Stimulated activated CD8-positive, alpha-beta memory T cell treated with anti-CD3 and anti-CD28 coated beads, Interleukin-7, amount 100 ng/mL, for 48 hours (primary cell): Measurements from ENCODE around the gene LMAN1L.

ENCODE experiments used
- DNase-seq, 2 donors: peaks; one replicate each; pipeline ENCODE4 v3.0.0-alpha.2; 2020; ENCODE audit warnings: low read depth in 1 of 2; ENCODE audit errors: extremely low read depth in 1 of 2

The LMAN1L gene

DNA sequence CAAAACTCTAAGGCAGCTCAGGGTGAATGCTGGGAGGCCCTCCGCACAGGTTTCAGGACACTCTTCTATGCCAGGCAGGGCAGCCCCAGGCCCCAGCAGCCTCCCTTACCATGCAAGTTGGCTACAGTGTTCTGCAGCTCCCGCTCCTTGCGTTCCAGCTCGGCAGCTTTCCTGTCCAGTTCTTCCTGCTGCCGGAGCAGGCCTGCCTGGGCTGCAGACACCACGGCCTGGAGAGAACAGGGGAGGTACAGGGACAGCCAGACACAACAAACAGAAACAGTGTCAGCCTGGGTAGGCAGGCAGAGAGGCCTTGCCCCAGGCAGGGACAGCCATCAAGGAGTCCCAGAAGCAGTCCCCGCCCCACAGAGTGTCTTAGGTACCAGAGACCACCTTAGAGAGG lies 39.3 kb downstream of the LMAN1L start:
- no peak for DNase-seq

DNA sequence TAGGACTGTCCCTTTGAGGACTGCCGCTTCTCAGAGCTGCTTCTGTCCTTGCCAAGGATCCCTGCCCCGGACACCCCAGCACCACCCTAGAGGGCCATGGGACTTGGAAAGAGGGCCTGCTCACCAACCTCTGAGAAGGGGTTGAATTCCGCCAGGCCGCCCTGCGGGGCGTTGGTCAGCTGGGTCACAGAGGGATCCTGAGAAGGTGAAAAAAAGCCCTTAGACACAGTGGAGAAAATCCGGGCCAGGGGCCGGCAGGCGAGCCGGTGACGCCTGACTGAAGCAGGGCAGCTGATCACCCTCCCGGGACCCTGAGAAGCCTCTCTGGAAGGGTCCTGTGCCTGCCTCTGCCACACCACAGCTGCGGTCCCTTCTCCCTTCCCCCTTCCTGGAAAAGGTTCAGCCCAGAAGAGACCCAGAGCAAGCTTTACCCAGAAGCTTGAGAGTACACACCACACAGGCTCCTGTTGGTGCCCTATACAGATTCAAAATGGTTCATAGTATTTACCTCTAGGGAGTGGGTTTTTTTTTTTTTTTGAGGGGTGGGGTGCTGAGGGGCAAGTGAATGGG lies 41.9 kb downstream of the LMAN1L start:
- no peak for DNase-seq

DNA sequence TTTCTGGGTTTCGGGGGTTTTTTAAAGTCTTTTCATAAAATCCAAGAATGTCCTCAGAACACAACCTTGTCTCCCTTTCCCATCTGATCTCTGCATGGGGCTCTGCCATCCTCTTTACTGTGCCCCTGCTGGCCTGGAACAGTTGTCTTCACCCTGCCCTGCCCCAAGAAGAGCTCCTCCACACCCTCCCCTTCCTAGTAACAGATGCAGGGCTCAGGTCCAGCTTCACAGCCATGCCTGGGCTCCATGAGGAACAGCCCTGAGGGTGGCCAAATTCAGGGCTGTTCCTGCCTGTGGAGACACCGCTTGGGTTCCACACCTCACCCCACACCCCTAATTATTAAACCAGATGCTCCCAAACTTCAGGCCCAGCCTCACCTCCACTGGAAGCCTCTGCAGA lies 43.2 kb downstream of the LMAN1L start:
- DNase-seq = no peak

GRCh38 chr15:74856537-74856936 lies 43.9 kb downstream of the LMAN1L start:
- DNase-seq = no peak

GRCh38 chr15:74857082-74857655 lies 44.5 kb downstream of the LMAN1L start:
- DNase-seq = no peak

DNA sequence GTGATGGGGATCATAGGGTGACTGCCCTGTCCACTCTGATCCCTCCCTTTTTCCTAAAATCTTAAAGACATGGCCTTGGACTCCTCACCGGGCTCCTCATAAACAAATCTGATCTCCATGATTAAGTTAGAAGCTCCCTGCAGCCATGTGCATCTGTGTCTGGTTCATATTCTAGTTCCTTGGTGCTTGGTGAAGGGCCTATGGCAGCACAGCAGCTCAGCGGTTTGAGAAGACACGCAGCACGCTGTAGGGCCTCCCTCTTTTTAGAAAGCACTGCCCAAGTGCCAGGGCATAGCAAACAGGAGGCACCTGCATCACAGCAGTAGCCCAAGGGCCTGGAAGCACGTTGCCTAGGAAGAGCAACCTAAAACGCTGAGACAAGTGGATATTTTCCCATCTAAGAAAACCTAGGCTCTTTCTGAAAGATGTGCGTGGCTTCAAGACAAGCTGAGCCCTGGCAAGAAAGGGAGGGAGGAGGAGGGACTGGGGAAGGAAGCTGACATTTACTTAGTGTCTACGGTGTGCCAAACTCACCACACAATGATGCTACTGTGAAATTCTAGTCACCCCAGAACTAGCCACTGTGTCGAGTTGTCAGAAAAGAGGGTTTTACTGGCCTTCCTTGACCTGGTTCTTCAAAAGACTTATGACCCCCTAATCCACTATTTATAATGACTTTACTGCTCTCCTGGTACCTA lies 45.2 kb downstream of the LMAN1L start:
- no peak for DNase-seq

DNA sequence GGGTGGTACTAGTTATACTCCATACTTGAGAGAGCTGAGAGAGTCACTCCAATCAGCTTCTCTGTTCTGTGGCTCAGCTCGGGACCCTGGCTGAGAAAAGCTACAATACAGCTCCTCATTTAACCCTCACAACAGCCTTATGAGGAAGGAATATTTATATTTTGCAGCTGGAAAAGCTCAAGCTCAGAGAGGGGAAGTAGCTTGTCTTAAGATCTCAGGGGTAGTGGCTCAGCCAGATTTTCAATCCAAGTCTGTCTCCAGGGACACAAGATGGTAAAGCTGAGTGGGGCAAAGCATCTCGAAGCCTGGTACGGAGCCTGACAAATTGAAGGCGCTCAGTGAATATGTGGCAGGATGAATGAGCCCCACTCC lies 45.7 kb downstream of the LMAN1L start:
- no peak for DNase-seq

DNA sequence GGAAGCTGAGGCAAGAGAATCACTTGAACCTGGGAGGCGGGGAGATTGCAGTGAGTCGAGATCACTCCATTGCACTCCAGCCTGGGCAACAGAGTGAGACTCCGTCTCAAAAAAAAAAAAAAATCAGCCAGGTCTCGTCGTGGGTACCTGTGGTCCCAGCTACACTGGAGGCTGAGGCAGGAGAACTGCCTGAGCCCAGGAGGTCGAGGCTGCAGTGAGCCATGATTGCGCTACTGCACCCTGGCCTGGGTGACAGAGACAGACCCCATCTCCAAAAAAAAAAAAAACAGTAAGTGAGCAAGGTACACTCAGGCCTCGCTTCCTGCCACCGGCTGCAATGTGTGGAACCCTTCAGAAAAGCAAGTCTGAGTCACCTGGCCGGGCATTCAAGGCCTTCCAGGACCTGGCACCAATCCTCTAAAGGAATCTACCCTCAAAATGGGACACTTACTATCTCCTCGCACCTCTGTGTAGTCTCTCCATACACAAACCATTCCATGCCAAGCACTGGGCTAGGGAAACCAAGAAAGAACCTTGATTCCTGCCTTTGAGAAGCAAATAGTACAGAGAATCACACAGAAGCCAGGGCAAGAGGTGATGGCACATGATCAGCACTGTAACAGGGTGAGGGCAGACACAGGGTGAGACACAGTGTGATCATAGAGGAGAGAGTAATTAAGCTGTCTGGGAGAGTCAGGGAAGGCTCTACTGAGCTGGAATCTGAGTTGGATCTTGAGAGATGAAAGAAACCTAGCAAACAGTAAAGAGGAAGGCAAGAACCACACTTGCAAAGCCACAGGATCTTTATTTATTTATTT lies 50.8 kb downstream of the LMAN1L start:
- no peak for DNase-seq

- no peak for DNase-seq
Observed at GRCh38 chr15:74864296-74864695, 51.7 kb downstream of the LMAN1L start.

DNA sequence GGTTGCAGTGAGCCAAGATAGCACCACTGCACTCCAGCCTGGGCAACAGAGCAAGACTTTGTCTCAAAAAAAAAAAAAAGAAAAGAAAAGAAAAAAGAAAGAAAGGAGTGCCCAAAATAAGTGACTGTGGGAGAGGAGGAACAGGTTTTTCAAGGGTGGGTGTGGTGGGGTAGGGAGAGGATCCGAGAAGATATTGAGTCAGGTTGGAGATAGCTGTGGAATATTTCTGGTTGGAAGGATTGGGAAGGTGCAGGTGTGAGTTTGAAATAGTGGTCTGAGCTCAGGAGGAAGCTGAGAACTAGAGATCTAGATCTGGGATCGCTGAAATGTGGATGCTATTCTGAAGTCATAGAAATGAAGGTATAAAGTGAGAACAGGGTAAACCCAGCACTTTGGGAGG lies 52.7 kb downstream of the LMAN1L start:
- no peak for DNase-seq

GRCh38 chr15:74866090-74866489 lies 53.5 kb downstream of the LMAN1L start:
- no peak for DNase-seq

DNA sequence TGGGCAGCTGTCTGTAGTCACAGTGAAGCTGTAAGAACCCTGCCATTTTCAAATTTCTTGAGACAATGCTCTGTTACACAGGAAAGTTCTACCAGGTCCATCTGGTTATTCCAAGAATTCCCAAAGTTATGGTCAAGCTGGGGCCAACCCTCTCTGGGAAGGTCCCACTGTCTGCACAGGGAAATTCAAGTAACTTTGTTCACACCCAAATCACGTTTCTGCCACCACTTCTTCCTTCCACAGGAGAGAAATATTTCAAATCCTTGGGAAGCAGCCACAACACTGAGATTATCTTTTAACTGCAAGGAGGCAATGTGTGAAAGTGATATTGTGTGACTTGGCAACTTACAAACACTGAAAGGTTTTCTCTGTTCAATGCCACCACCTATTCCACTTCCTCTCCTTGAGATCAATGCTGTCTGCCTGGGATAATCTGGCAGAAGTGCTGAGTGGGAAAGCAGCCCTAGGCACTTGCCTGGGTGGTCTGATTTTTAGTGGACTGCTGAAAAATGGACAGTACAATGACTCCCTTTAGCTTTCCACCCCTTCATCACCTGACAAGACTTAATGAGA lies 54.9 kb downstream of the LMAN1L start:
- DNase-seq = no peak

DNA sequence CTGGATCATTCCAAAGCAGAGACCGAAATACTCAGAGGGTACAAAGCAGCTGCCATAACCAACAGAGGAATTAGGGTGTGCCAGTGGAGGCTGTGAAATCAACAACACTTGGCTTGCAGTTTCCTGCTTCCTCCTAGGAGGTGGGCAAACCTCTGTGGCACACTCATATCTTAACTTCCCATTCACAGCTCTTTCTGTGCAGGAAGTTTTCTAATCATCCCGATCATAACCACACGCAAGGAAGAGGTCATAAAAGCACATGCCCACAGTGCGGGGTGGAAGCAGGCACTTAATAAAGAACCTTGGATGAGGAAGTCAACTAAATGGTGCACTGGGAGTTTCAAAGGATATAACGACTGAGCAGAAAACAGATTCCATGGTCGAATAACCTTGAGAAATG lies 55.4 kb downstream of the LMAN1L start:
- DNase-seq = no peak

GRCh38 chr15:74869372-74869725 lies 56.7 kb downstream of the LMAN1L start:
- no peak for DNase-seq

DNA sequence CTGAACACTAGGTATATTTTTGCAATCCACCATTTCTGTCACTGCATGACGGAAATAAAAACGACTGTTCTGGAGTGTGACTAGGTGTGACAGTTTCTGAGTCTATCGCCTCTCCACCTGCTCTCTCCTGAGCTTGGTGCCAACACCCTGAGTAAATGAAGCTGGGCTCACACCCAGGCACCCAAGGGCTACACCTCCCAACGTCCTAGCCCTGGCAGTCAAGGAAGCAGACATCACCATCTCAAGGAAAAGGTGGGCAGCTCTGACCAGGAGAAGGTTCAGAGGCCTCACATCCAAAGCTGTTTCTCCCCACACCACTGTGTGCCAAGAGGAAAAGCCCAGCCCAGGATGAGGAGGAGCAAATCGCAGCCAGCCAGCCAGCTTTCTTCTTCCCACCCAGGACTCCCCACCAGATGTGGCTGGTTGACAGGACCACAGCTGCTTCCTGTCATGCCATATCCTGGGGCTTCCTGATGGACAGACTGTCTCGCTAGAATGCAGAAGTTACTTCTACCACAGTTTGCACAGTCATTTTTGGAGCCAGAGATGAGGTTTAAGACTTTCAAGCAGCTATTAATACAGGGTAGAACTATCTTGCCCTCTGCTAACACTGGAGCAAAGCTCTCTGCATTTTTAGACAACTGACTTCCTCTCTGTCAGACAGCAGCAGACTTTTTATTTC lies 57.2 kb downstream of the LMAN1L start:
- peak in 1 of 2 donors; percentile 40 for DNase-seq

- no peak for DNase-seq
Observed at GRCh38 chr15:74870436-74871215, 58.0 kb downstream of the LMAN1L start.

DNA sequence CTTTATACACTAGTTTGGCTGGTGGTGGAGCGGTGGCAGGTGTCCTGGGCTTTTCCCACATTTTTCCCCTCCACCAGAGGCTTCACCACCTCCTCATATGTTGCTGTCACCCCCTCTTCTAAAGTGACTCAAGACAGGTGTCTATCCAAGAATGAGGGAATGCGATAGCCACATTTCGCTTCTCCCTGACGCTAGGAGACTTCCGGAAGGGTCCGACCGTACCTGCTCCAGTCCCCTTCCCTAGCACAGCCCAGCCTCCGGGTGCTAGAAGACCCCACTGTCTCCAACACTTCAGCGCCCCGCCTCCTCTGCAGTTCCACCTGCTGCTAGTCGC lies 60.0 kb downstream of the LMAN1L start:
- DNase-seq = no peak

DNA sequence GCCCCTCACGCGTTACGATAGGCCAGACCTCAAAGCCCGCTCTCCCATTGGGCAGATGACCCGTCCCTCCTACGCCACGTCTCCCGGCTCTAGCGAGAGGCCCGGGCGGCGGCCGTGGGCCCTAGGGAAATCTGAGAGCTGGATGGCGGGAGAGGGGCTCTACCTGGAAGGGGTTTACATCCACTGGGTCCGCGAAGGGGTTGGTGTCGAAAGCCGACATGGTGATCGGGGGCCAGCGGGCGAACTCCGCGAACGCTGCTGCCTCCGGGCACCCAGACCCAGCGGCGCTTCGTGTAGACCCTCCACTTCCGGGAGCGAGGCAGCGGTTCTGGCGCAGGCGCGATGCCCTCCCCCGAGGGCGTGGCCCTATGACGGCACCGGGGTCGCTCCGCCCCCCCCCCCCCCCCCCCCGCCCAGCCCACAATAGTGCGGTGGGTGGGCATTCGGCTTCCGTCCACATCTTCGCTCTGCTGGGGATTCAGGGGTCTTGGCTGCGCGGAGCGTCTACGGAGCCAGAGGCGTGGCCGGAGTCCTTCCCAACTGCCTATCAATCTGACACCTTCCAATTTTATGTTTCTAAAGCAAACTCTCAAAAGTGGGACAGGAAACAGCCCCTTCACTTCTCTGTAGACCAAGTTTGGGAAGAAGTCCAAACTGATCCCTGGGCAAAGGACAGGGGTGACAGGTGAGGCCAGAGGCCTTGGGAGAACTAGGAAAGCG lies 60.6 kb downstream of the LMAN1L start, which contains the start of gene SCAMP2:
SCAMP2 (minus strand) TSS at position 330 of the 720 bp plus-strand sequence; CDS start at position 220, 110 bp downstream.
- peak; percentile 79 to 91 for DNase-seq

DNA sequence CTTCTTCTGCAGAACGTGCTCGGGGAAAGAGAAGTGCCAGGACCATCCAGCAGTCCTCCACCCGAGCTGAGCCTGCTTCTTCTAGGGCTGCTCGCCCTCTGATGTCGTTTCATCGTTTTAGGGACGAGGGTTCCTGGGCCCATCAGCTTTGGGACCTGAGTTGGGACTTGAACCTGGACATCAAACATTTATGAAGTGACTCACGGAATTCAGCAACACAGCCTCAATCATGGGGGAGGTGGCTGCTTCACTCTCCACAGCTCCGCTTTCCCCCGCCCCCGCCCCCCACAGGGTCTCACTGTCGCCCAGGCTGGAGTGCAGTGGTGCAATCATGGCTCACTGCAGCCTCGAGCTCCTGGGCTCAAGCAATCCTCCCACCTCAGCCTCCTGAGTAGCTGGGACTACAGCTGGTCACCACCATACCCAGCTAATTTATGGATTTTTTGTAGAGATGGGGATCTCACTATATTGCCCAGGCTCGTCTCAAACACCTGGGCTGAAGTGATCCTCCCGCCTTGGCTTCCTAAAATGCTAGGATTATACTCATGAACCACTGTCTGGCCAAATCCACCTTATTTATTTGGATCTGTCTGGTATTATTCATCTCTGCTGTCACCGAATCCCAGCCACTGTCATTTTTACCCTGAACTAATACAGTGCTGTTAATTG lies 61.3 kb downstream of the LMAN1L start:
- DNase-seq = no peak
